Measurements from ENCODE around the gene DCX.

DNA sequence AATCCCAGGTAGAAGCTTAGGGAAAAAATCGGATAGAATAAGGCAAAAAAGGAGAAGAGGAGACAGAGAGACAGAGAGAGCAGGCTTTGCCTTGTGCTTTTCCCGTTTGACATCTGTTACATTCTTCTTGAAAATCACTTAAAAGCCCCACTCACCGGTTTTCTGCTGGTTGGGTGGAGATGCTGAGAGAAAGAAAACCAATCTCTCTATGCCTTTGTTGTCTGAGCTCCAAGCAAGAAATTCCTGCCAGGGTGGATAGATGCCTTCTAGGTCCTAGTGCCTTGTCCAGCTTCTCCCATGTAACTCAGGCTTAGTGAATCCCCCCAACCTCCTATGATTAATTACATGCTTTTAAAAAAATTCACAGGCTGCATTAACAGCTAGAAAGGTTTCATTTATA is at the start of gene DCX:
- no peak for TF ChIP-seq EZH2phosphoT487 (IDR thresholded peaks at IDR 0.05; ENCODE audit: low read depth)
- TF ChIP-seq, protein P1, sequence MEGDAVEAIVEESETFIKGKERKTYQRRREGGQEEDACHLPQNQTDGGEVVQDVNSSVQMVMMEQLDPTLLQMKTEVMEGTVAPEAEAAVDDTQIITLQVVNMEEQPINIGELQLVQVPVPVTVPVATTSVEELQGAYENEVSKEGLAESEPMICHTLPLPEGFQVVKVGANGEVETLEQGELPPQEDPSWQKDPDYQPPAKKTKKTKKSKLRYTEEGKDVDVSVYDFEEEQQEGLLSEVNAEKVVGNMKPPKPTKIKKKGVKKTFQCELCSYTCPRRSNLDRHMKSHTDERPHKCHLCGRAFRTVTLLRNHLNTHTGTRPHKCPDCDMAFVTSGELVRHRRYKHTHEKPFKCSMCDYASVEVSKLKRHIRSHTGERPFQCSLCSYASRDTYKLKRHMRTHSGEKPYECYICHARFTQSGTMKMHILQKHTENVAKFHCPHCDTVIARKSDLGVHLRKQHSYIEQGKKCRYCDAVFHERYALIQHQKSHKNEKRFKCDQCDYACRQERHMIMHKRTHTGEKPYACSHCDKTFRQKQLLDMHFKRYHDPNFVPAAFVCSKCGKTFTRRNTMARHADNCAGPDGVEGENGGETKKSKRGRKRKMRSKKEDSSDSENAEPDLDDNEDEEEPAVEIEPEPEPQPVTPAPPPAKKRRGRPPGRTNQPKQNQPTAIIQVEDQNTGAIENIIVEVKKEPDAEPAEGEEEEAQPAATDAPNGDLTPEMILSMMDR (IDR thresholded peaks at IDR 0.05; ENCODE audit: low read depth, low read length) = no peak
